Right atrium auricular region (tissue), 2 donors: ENCODE data around the gene TAF13. TPM values are rescaled to one million over a fixed set of nuclear protein-coding genes. Genes with fewer than 3 reads are reported as not detected.

Experiments used
- DNase-seq: peaks from one replicate; pipeline ENCODE4 v3.0.0-alpha.2; 2019; ENCODE audit warnings: low spot score
- H3K27ac ChIP-seq, 2 donors: fragments of 200-600 bp; sonication (generic); 1 replicate in 1 of 2; 2 replicates in 1 of 2; pipeline ENCODE4 v1.5.1; 2016 to 2019
- H3K27me3 ChIP-seq, 2 donors: fragments of 200-600 bp; sonication (generic); one replicate each; pipeline versions ENCODE4 v1.5.1 to v1.6.0; 2017 to 2019
- H3K36me3 ChIP-seq: fragments of 200-600 bp; sonication (generic); one replicate; pipeline ENCODE4 v1.5.1; 2016
- H3K4me1 ChIP-seq, 2 donors: fragments of 200-600 bp; sonication (generic); one replicate each; pipeline versions ENCODE4 v1.5.1 to v1.6.0; 2017 to 2019
- H3K4me3 ChIP-seq, 2 donors: fragments of 200-600 bp; sonication (generic); 1 replicate in 1 of 2; 2 replicates in 1 of 2; pipeline ENCODE4 v1.5.1; 2017 to 2019; ENCODE audit warnings: mild to moderate bottlenecking in 1 of 2, moderate library complexity in 1 of 2
- H3K9me3 ChIP-seq, 2 donors: fragments of 200-600 bp; sonication (generic); one replicate each; pipeline ENCODE4 v1.5.1; 2019
- CTCF ChIP-seq, 2 donors: fragments of 200-600 bp; sonication (generic); IDR thresholded peaks; one replicate each; pipeline ENCODE4 v1.5.1; 2019; ENCODE audit warnings: antibody characterized with exemption in 2 of 2
- total RNA-seq, 2 donors: library from RNA; depleted of rRNA; stranded (reverse); fragments of >200 nt; gene quantifications; one replicate each; pipeline ENCODE4 v1.1.0, GENCODE V29; 2016

The TAF13 gene
- total RNA-seq, 2 donors from 2014 or later = 32.2 to 35.9 TPM

- Histone ChIP-seq H3K4me3 (no peak overlapping the region), H3K4me1 (peaks cover 0 to 28% of the 10 kb centered on the region in 2 donors), H3K27ac (no peak overlapping the region), H3K9me3 (no peaks in the 10 kb centered on the region), H3K36me3 (no peaks in the 10 kb centered on the region), H3K27me3 (no peaks in the 10 kb centered on the region)
- no peak for TF ChIP-seq CTCF (IDR thresholded peaks at IDR 0.05)
- DNase-seq = no peak
Observed at GRCh38 chr1:109109906-109110305, 34.1 kb upstream of the TAF13 start.

- no peaks in the 10 kb centered on the region for H3K36me3 ChIP-seq
- H3K4me1 ChIP-seq = peaks cover 0 to 11% of the 10 kb centered on the region in 2 donors
- no peak for TF ChIP-seq CTCF (IDR thresholded peaks at IDR 0.05)
- no peak overlapping the region for H3K27ac ChIP-seq
- H3K27me3 ChIP-seq = no peaks in the 10 kb centered on the region
- no peaks in the 10 kb centered on the region for H3K9me3 ChIP-seq
- H3K4me3 ChIP-seq = no peak overlapping the region
- no peak for DNase-seq
Observed at GRCh38 chr1:109107785-109108184, 32.0 kb upstream of the TAF13 start.

- Histone ChIP-seq H3K36me3 (no peaks in the 10 kb centered on the region), H3K4me1 (peaks cover 0 to 7% of the 10 kb centered on the region in 2 donors), H3K27me3 (no peaks in the 10 kb centered on the region), H3K4me3 (no peak overlapping the region), H3K9me3 (no peaks in the 10 kb centered on the region), H3K27ac (no peak overlapping the region)
- TF ChIP-seq CTCF (IDR thresholded peaks at IDR 0.05) = no peak
- DNase-seq = no peak
Observed at GRCh38 chr1:109105881-109106280, 30.1 kb upstream of the TAF13 start.

- Histone ChIP-seq H3K4me3 (no peak overlapping the region), H3K9me3 (no peaks in the 10 kb centered on the region), H3K27ac (no peak overlapping the region), H3K36me3 (no peaks in the 10 kb centered on the region), H3K4me1 (peaks cover 0 to 11% of the 10 kb centered on the region in 2 donors), H3K27me3 (no peaks in the 10 kb centered on the region)
- no peak for DNase-seq
- no peak for TF ChIP-seq CTCF (IDR thresholded peaks at IDR 0.05)
Observed at GRCh38 chr1:109104364-109105151, 28.8 kb upstream of the TAF13 start.

GRCh38 chr1:109099938-109100773 lies 24.4 kb upstream of the TAF13 start:
- peak; percentile 97 for DNase-seq
- peaks cover 2% of the 10 kb centered on the region for H3K36me3 ChIP-seq
- peak; percentile 84 to 96 for TF ChIP-seq CTCF (IDR thresholded peaks at IDR 0.05)

More at GRCh38 chr1:109099938-109100773, 24.4 kb upstream of the TAF13 start:
- Histone ChIP-seq H3K4me3 (peak overlapping the region; percentile 90 to 96), H3K9me3 (no peaks in the 10 kb centered on the region), H3K27me3 (no peaks in the 10 kb centered on the region), H3K4me1 (peaks cover 0 to 13% of the 10 kb centered on the region in 2 donors), H3K27ac (peak overlapping the region; percentile 98 to 99)
